GM23248 (cell line): Measurements from ENCODE around the gene CD4.
"Not testable (repeated sequence)": the region's sequence is repeated elsewhere in the genome, so short reads cannot be mapped to it uniquely, and the experiment has no call there.

Experiments used
- EZH2 ChIP-seq: fragments of 200-600 bp; sonication (generic); IDR thresholded peaks from 2 replicates; pipeline ENCODE4 v1.6.1; 2018; ENCODE audit warnings: antibody characterized with exemption, mild to moderate bottlenecking; ENCODE audit not compliant: insufficient read depth, poor library complexity, severe bottlenecking
- EZH2phosphoT487 ChIP-seq: fragments of 200-600 bp; sonication (generic); IDR thresholded peaks from 2 replicates; pipeline ENCODE4 v1.6.1; 2018; ENCODE audit warnings: antibody characterized with exemption, moderate library complexity, mild to moderate bottlenecking, low read depth; ENCODE audit not compliant: insufficient read depth

GRCh38 chr12:6743300-6743699, 46.0 kb upstream of the CD4 start:
- not testable (repeated sequence) for TF ChIP-seq EZH2, EZH2phosphoT487
